ENCODE results near the gene USB1. TPM values are rescaled to one million over a fixed set of nuclear protein-coding genes. Genes with fewer than 3 reads are reported as not detected.

USB1 gene
- polyA plus RNA-seq, 4 donors: 20.8 to 30.1 (median 22.0) TPM

- DNase-seq (ENCODE audit: low read depth in 4 of 4, low spot score in 2 of 4): no peak
Observed at GRCh38 chr16:58013201-58013956, 12.2 kb downstream of the USB1 start.

GRCh38 chr16:58016840-58017446 is 15.7 kb downstream of the USB1 start:
- no peak for DNase-seq (ENCODE audit: low read depth in 4 of 4, low spot score in 2 of 4)

GRCh38 chr16:58018803-58019202 is 17.6 kb downstream of the USB1 start:
- no peak for DNase-seq (ENCODE audit: low read depth in 4 of 4, low spot score in 2 of 4)

- DNase-seq (ENCODE audit: low read depth in 4 of 4, low spot score in 2 of 4): no peak
Observed at GRCh38 chr16:58019866-58020538, 18.8 kb downstream of the USB1 start.

- no peak for DNase-seq (ENCODE audit: low read depth in 4 of 4, low spot score in 2 of 4)
Observed at GRCh38 chr16:58020628-58021521, 19.7 kb downstream of the USB1 start.

- DNase-seq (ENCODE audit: low read depth in 4 of 4, low spot score in 2 of 4): no peak
Observed at GRCh38 chr16:58021661-58022551, 20.7 kb downstream of the USB1 start.

GRCh38 chr16:58022601-58023371 is 21.6 kb downstream of the USB1 start:
- DNase-seq (ENCODE audit: low read depth in 4 of 4, low spot score in 2 of 4): no peak

- no peak for DNase-seq (ENCODE audit: low read depth in 4 of 4, low spot score in 2 of 4)
Observed at GRCh38 chr16:58024486-58025350, 23.5 kb downstream of the USB1 start.

GRCh38 chr16:58025351-58026138 is 24.3 kb downstream of the USB1 start, which contains the start of gene MMP15:
MMP15 (plus strand) TSS chr16:58025754; CDS start chr16:58026351, 597 bp downstream.
- DNase-seq (ENCODE audit: low read depth in 4 of 4, low spot score in 2 of 4): peak in 1 of 4 donors; percentile 50

GRCh38 chr16:58026139-58026704 is 25.0 kb downstream of the USB1 start:
- no peak for DNase-seq (ENCODE audit: low read depth in 4 of 4, low spot score in 2 of 4)

GRCh38 chr16:58026705-58027160 is 25.5 kb downstream of the USB1 start:
- DNase-seq (ENCODE audit: low read depth in 4 of 4, low spot score in 2 of 4): no peak

- DNase-seq (ENCODE audit: low read depth in 4 of 4, low spot score in 2 of 4): peak in 1 of 4 donors; percentile 49
Observed at GRCh38 chr16:58027161-58027915, 26.1 kb downstream of the USB1 start.

GRCh38 chr16:58027916-58028455 is 26.8 kb downstream of the USB1 start:
- no peak for DNase-seq (ENCODE audit: low read depth in 4 of 4, low spot score in 2 of 4)

GRCh38 chr16:58028541-58029070 is 27.4 kb downstream of the USB1 start:
- no peak for DNase-seq (ENCODE audit: low read depth in 4 of 4, low spot score in 2 of 4)

GRCh38 chr16:58029410-58029809 is 28.2 kb downstream of the USB1 start:
- no peak for DNase-seq (ENCODE audit: low read depth in 4 of 4, low spot score in 2 of 4)
